HEK293T (cell line): ENCODE results near the gene PDE6A.

Experiments
- BHLHE40 ChIP-seq: fragments of 450-650 bp; IDR thresholded peaks from 2 replicates; pipeline ENCODE4 v1.6.1; 2016; ENCODE audit warnings: mild to moderate bottlenecking, moderate library complexity, borderline replicate concordance
- CTBP1 ChIP-seq: fragments of 450-650 bp; IDR thresholded peaks from 2 replicates; pipeline ENCODE4 v1.6.1; 2016; ENCODE audit warnings: borderline replicate concordance
- ELF4 ChIP-seq: fragments of 450-650 bp; IDR thresholded peaks from 2 replicates; pipeline ENCODE4 v1.6.1; 2017; ENCODE audit warnings: antibody characterized with exemption
- FOXA1 ChIP-seq: fragments of 450-650 bp; IDR thresholded peaks from 2 replicates; pipeline ENCODE4 v1.6.1; 2016; ENCODE audit warnings: mild to moderate bottlenecking
- FOXK2 ChIP-seq: fragments of 450-650 bp; IDR thresholded peaks from 2 replicates; pipeline ENCODE4 v1.6.1; 2016; ENCODE audit warnings: mild to moderate bottlenecking
- FOXM1 ChIP-seq: fragments of 450-650 bp; IDR thresholded peaks from 2 replicates; pipeline ENCODE4 v1.6.1; 2017; ENCODE audit warnings: mild to moderate bottlenecking, borderline replicate concordance
- L3MBTL2 ChIP-seq: fragments of 450-650 bp; conservative IDR thresholded peaks from 2 replicates; pipeline ENCODE4 v1.6.1; 2016; ENCODE audit warnings: mild to moderate bottlenecking
- NFRKB ChIP-seq: fragments of 450-650 bp; IDR thresholded peaks from 2 replicates; pipeline ENCODE4 v1.6.1; 2016; ENCODE audit warnings: mild to moderate bottlenecking, moderate library complexity
- SP1 ChIP-seq: fragments of 450-650 bp; IDR thresholded peaks from 2 replicates; pipeline ENCODE4 v1.6.1; 2017
- SUZ12 ChIP-seq: fragments of 450-650 bp; IDR thresholded peaks from 2 replicates; pipeline ENCODE4 v1.6.1; 2016; ENCODE audit warnings: mild to moderate bottlenecking
- TARDBP ChIP-seq: fragments of 450-650 bp; IDR thresholded peaks from 2 replicates; pipeline ENCODE4 v1.6.1; 2016
- ZNF384 ChIP-seq: fragments of 450-650 bp; IDR thresholded peaks from 2 replicates; pipeline ENCODE4 v1.6.1; 2016
- TF ChIP-seq, protein P1 (sequence below): fragments of 450-650 bp; IDR thresholded peaks from 2 replicates; pipeline ENCODE4 v1.6.1; 2016

- TF ChIP-seq TARDBP (no peak), BHLHE40 (no peak), SP1 (no peak), L3MBTL2 (no peak), SUZ12 (no peak), ZNF384 (no peak), FOXA1 (no peak), FOXM1 (no peak), FOXK2 (no peak), CTBP1 (no peak), ELF4 (no peak), NFRKB (no peak)
- TF ChIP-seq, protein P1, sequence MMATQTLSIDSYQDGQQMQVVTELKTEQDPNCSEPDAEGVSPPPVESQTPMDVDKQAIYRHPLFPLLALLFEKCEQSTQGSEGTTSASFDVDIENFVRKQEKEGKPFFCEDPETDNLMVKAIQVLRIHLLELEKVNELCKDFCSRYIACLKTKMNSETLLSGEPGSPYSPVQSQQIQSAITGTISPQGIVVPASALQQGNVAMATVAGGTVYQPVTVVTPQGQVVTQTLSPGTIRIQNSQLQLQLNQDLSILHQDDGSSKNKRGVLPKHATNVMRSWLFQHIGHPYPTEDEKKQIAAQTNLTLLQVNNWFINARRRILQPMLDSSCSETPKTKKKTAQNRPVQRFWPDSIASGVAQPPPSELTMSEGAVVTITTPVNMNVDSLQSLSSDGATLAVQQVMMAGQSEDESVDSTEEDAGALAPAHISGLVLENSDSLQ: no peak
Measured at GRCh38 chr5:149818116-149818515, 126.5 kb downstream of the PDE6A start.
